Natural killer cell (primary cell): ENCODE measurements around the gene KLF5. TPM values are rescaled to one million over a fixed set of nuclear protein-coding genes. Genes with fewer than 3 reads are reported as not detected.

Experiments
- ATAC-seq, 3 donors: fragments of 150-1000 bp in 2 of 3; fragments of 200-7000 bp in 1 of 3; cut with Tn5 transposase; 1 replicate in 1 of 3; 2 replicates in 2 of 3; pipeline ENCODE4 v1.10.0; 2021; ENCODE audit warnings: mild to moderate bottlenecking in 2 of 3, moderate library complexity in 2 of 3
- DNase-seq, 2 donors: peaks; one replicate each; pipeline versions ENCODE4 v3.0.0 to v3.0.0-alpha.2; 2013 to 2021; ENCODE audit warnings: mixed read lengths in 1 of 2
- H3K27ac ChIP-seq: one replicate; pipeline ENCODE4 v1.5.1; 2013; ENCODE audit warnings: mild to moderate bottlenecking, low read length
- H3K27me3 ChIP-seq: one replicate; pipeline ENCODE4 v1.6.1; 2013; ENCODE audit warnings: low read length; ENCODE audit not compliant: control insufficient read depth, insufficient read depth
- H3K36me3 ChIP-seq: one replicate; pipeline ENCODE4 v1.6.1; 2013; ENCODE audit warnings: low read length; ENCODE audit not compliant: control insufficient read depth, insufficient read depth
- H3K4me1 ChIP-seq: one replicate; pipeline ENCODE4 v1.6.1; 2013; ENCODE audit warnings: low read length; ENCODE audit not compliant: control insufficient read depth, insufficient read depth
- H3K4me3 ChIP-seq: one replicate; pipeline ENCODE4 v1.5.1; 2013; ENCODE audit warnings: low read length
- H3K9me3 ChIP-seq: one replicate; pipeline ENCODE4 v1.6.1; 2013; ENCODE audit warnings: low read length; ENCODE audit not compliant: control insufficient read depth, insufficient read depth
- H3K27ac Mint-ChIP-seq, 2 donors: one replicate each; pipeline ENCODE4 v1.8.0; 2022; ENCODE audit warnings: mild to moderate bottlenecking in 2 of 2, mixed read lengths in 2 of 2, moderate library complexity in 1 of 2
- H3K27me3 Mint-ChIP-seq, 2 donors: one replicate each; pipeline ENCODE4 v1.8.0; 2022; ENCODE audit warnings: low read depth in 2 of 2, mixed read lengths in 2 of 2
- H3K36me3 Mint-ChIP-seq: one replicate; pipeline ENCODE4 v1.8.0; 2022; ENCODE audit warnings: mixed read lengths
- H3K4me1 Mint-ChIP-seq, 2 donors: one replicate each; pipeline ENCODE4 v1.8.0; 2022; ENCODE audit warnings: mixed read lengths in 2 of 2
- H3K4me3 Mint-ChIP-seq: one replicate; pipeline ENCODE4 v1.8.0; 2022; ENCODE audit warnings: mild to moderate bottlenecking, moderate library complexity, mixed read lengths
- H3K9me3 Mint-ChIP-seq, 2 donors: one replicate each; pipeline ENCODE4 v1.8.0; 2022; ENCODE audit warnings: mixed read lengths in 2 of 2
- CTCF ChIP-seq: fragments of 200-600 bp; IDR thresholded peaks from one replicate; pipeline ENCODE4 v1.8.0; 2022; ENCODE audit warnings: antibody characterized with exemption
- WGBS: methylation state at CpG from one replicate; pipeline ENCODE4 v1.1.7; 2013; ENCODE audit warnings: missing lambda C conversion rate; ENCODE audit not compliant: insufficient coverage; 5-methylcytosine and 5-hydroxymethylcytosine counted together
- intact Hi-C: fragments of 100-400 bp; cut with micrococcal nuclease; formaldehyde crosslinking; loops from one replicate; pipeline ENCODE4 v1.14.2; 2022
- total RNA-seq, 4 donors: library from RNA; stranded (reverse); fragments of 120-200 nt in 1 of 4; gene quantifications; one replicate each; pipeline versions ENCODE4 v1.2.3 to v1.2.4, GENCODE V29; 2013 to 2022

Gene KLF5
- total RNA-seq, 3 donors from 2014 or later (not counting 1 experiment from before 2014, with no cell fraction given) = 1.2 to 48.5 (median 2.0) TPM

GRCh38 chr13:73082471-73082870 is 23.7 kb downstream of the KLF5 start:
- ATAC-seq (no peak), DNase-seq (no peak)
- Mint-ChIP-seq H3K27me3 (peaks cover 6 to 10% of the 10 kb centered on the region in 2 donors), H3K4me3 (no peak overlapping the region), H3K27ac (no peak overlapping the region), H3K9me3 (no peaks in the 10 kb centered on the region), H3K36me3 (no peaks in the 10 kb centered on the region), H3K4me1 (no peaks in the 10 kb centered on the region)
- no peaks in the 10 kb centered on the region for H3K9me3 ChIP-seq
- WGBS = 84% methylated on average over 5 of the region's 5 CpGs
- intact Hi-C loops = no loop called here
- no peaks in the 10 kb centered on the region for H3K27me3 ChIP-seq
- H3K27ac ChIP-seq = no peak overlapping the region
- H3K4me1 ChIP-seq = no peaks in the 10 kb centered on the region
- H3K36me3 ChIP-seq = no peaks in the 10 kb centered on the region
- TF ChIP-seq CTCF = no peak
- no peak overlapping the region for H3K4me3 ChIP-seq

GRCh38 chr13:73082895-73083294 is 24.1 kb downstream of the KLF5 start:
- H3K27ac ChIP-seq = no peak overlapping the region
- no peaks in the 10 kb centered on the region for H3K4me1 ChIP-seq
- no peaks in the 10 kb centered on the region for H3K9me3 ChIP-seq
- Mint-ChIP-seq H3K36me3 (no peaks in the 10 kb centered on the region), H3K4me1 (no peaks in the 10 kb centered on the region), H3K9me3 (no peaks in the 10 kb centered on the region), H3K4me3 (no peak overlapping the region), H3K27ac (no peak overlapping the region), H3K27me3 (peaks cover 6 to 10% of the 10 kb centered on the region in 2 donors)
- ATAC-seq (no peak), DNase-seq (no peak)
- no peak for TF ChIP-seq CTCF
- no peaks in the 10 kb centered on the region for H3K27me3 ChIP-seq
- WGBS = 83% methylated on average over 4 of the region's 4 CpGs
- no peak overlapping the region for H3K4me3 ChIP-seq
- no peaks in the 10 kb centered on the region for H3K36me3 ChIP-seq
- intact Hi-C loops = no loop called here

- H3K4me3 ChIP-seq = no peak overlapping the region
- DNase-seq = no peak
- H3K4me3 Mint-ChIP-seq = no peak overlapping the region
- no peak for ATAC-seq
- H3K9me3 ChIP-seq = peaks cover 3% of the 10 kb centered on the region
- no peaks in the 10 kb centered on the region for H3K36me3 ChIP-seq
- peaks cover 0 to 5% of the 10 kb centered on the region in 2 donors for H3K4me1 Mint-ChIP-seq
- H3K27me3 ChIP-seq = no peaks in the 10 kb centered on the region
- 94% methylated on average over 4 of the region's 4 CpGs for WGBS
- H3K4me1 ChIP-seq = no peaks in the 10 kb centered on the region
- TF ChIP-seq CTCF = no peak
- peaks cover 2 to 3% of the 10 kb centered on the region in 2 donors for H3K9me3 Mint-ChIP-seq
- H3K27ac ChIP-seq = no peak overlapping the region
- no peaks in the 10 kb centered on the region for H3K36me3 Mint-ChIP-seq
- H3K27ac Mint-ChIP-seq = no peak overlapping the region
- no peaks in the 10 kb centered on the region for H3K27me3 Mint-ChIP-seq
- intact Hi-C loops = no loop called here
These were observed 29.6 kb downstream of the KLF5 start for GRCh38 chr13:73088332-73088935.

GRCh38 chr13:73089213-73089612 is 30.4 kb downstream of the KLF5 start:
- H3K36me3 Mint-ChIP-seq = no peaks in the 10 kb centered on the region

More at GRCh38 chr13:73089213-73089612, 30.4 kb downstream of the KLF5 start:
- H3K4me3 Mint-ChIP-seq = no peak overlapping the region
- Histone ChIP-seq H3K4me1 (no peaks in the 10 kb centered on the region), H3K27ac (no peak overlapping the region), H3K36me3 (no peaks in the 10 kb centered on the region), H3K4me3 (no peak overlapping the region), H3K9me3 (peaks cover 3% of the 10 kb centered on the region), H3K27me3 (no peaks in the 10 kb centered on the region)
- 90% methylated on average over 4 of the region's 4 CpGs for WGBS
- DNase-seq (no peak), ATAC-seq (no peak)
- H3K27me3 Mint-ChIP-seq = no peaks in the 10 kb centered on the region
- peaks cover 0 to 5% of the 10 kb centered on the region in 2 donors for H3K4me1 Mint-ChIP-seq
- no peak overlapping the region for H3K27ac Mint-ChIP-seq
- H3K9me3 Mint-ChIP-seq = peaks cover 2 to 3% of the 10 kb centered on the region in 2 donors
- TF ChIP-seq CTCF = no peak
- intact Hi-C loops = no loop called here
